Parathyroid adenoma (tissue), 2 donors: Measurements from ENCODE around the gene ADA.

Source experiments
- H2AFZ ChIP-seq: fragments of 300-600 bp; sonication (generic); one replicate; pipeline ENCODE4 v1.7.0; 2017; ENCODE audit warnings: antibody characterized with exemption, mild to moderate bottlenecking
- H3K27ac ChIP-seq: fragments of 300-600 bp; sonication (generic); one replicate; pipeline ENCODE4 v1.7.0; 2017
- H3K27me3 ChIP-seq: fragments of 300-600 bp; sonication (generic); one replicate; pipeline ENCODE4 v1.7.0; 2017; ENCODE audit warnings: low read length; ENCODE audit not compliant: control insufficient read depth, insufficient read depth
- H3K36me3 ChIP-seq: fragments of 300-600 bp; sonication (generic); one replicate; pipeline ENCODE4 v1.7.0; 2017; ENCODE audit warnings: low read length; ENCODE audit not compliant: control insufficient read depth, insufficient read depth
- H3K4me1 ChIP-seq: fragments of 300-600 bp; sonication (generic); one replicate; pipeline ENCODE4 v1.7.0; 2017; ENCODE audit warnings: control low read depth
- H3K4me2 ChIP-seq: fragments of 300-600 bp; sonication (generic); one replicate; pipeline ENCODE4 v1.7.0; 2017; ENCODE audit warnings: low read length
- H3K4me3 ChIP-seq: fragments of 300-600 bp; sonication (generic); one replicate; pipeline ENCODE4 v1.7.0; 2017; ENCODE audit warnings: low read depth, low read length
- H3K79me2 ChIP-seq: fragments of 300-600 bp; sonication (generic); one replicate; pipeline ENCODE4 v1.7.0; 2017; ENCODE audit warnings: control low read depth
- H3K9ac ChIP-seq: fragments of 300-600 bp; sonication (generic); one replicate; pipeline ENCODE4 v1.7.0; 2017; ENCODE audit warnings: mild to moderate bottlenecking
- H3K9me3 ChIP-seq: fragments of 300-600 bp; sonication (generic); one replicate; pipeline ENCODE4 v1.7.0; 2017; ENCODE audit warnings: low read length; ENCODE audit not compliant: control insufficient read depth
- CTCF ChIP-seq: fragments of 300-600 bp; sonication (generic); IDR thresholded peaks from one replicate; pipeline ENCODE4 v1.7.0; 2017; ENCODE audit warnings: antibody characterized with exemption, mild to moderate bottlenecking
- donor health status: primary hyperparathyroidism.

ADA gene

GRCh38 chr20:44650771-44651433 lies 597 bp downstream of the ADA start:
- Histone ChIP-seq H3K4me1 (peaks cover 2% of the 10 kb centered on the region), H3K9me3 (no peaks in the 10 kb centered on the region), H3K4me3 (peak overlapping the region; percentile 74), H2AFZ (peak overlapping the region; percentile 82), H3K4me2 (peak overlapping the region; percentile 85), H3K36me3 (no peaks in the 10 kb centered on the region), H3K79me2 (no peaks in the 10 kb centered on the region), H3K9ac (no peak overlapping the region), H3K27ac (no peak overlapping the region), H3K27me3 (no peaks in the 10 kb centered on the region)
- no peak for TF ChIP-seq CTCF

DNA sequence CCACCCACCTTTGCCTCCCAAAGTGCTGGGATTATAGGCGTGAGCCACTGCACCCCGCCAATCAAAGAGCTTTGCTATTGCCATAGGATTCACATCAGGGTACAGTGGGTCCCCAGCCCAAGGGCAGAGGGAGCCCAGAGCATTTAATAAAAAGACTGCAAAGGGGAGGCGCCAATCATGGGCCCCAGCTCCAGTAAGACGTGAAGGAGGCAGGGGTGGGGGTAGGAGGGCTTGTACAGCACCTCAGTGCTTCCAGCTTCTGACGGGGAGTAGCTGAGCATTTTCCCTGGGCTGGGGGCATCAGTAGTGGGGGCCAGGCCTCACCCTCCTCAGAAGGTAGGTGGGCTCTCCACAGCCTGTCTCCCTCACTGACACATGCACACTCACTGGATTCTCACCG lies 1.5 kb downstream of the ADA start:
- no peak overlapping the region for H3K27ac ChIP-seq
- H3K36me3 ChIP-seq = no peaks in the 10 kb centered on the region
- H3K4me3 ChIP-seq = no peak overlapping the region
- H3K27me3 ChIP-seq = no peaks in the 10 kb centered on the region
- no peak overlapping the region for H2AFZ ChIP-seq
- H3K9ac ChIP-seq = no peak overlapping the region
- H3K79me2 ChIP-seq = no peaks in the 10 kb centered on the region
- TF ChIP-seq CTCF = no peak
- peaks cover 2% of the 10 kb centered on the region for H3K4me1 ChIP-seq
- H3K4me2 ChIP-seq = no peak overlapping the region
- H3K9me3 ChIP-seq = no peaks in the 10 kb centered on the region

GRCh38 chr20:44649126-44649525 lies 2.4 kb downstream of the ADA start:
- Histone ChIP-seq H3K4me2 (no peak overlapping the region), H3K79me2 (no peaks in the 10 kb centered on the region), H3K9me3 (no peaks in the 10 kb centered on the region), H3K4me3 (no peak overlapping the region), H2AFZ (no peak overlapping the region), H3K27me3 (no peaks in the 10 kb centered on the region), H3K36me3 (no peaks in the 10 kb centered on the region), H3K27ac (no peak overlapping the region), H3K4me1 (peaks cover 2% of the 10 kb centered on the region), H3K9ac (no peak overlapping the region)
- TF ChIP-seq CTCF = no peak

GRCh38 chr20:44648579-44648978 lies 2.9 kb downstream of the ADA start:
- Histone ChIP-seq H3K27me3 (no peaks in the 10 kb centered on the region), H3K4me1 (peaks cover 2% of the 10 kb centered on the region), H3K79me2 (no peaks in the 10 kb centered on the region), H3K36me3 (no peaks in the 10 kb centered on the region), H2AFZ (no peak overlapping the region), H3K9me3 (no peaks in the 10 kb centered on the region), H3K4me3 (no peak overlapping the region), H3K27ac (no peak overlapping the region), H3K4me2 (no peak overlapping the region), H3K9ac (no peak overlapping the region)
- no peak for TF ChIP-seq CTCF

DNA sequence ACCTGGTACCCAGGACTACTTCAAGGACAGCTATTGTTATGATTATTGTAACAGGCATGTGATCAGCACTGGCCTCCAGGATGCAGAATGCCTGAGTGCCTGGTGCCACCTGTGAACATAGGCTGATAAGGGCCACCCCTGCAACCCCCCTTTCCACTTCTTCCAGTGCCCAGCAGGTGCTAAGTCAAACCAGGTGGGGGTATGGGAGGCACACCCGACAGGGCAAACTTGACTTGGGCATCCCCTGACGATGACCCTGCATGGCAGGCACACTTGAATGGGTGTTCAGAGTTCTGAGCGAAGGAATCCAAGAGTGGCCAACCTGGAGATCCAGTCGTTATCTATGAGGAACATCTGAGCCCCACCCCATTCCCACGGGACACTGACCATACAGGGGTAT lies 3.4 kb downstream of the ADA start:
- no peaks in the 10 kb centered on the region for H3K79me2 ChIP-seq
- no peak overlapping the region for H2AFZ ChIP-seq
- no peaks in the 10 kb centered on the region for H3K9me3 ChIP-seq
- H3K4me3 ChIP-seq = no peak overlapping the region
- H3K9ac ChIP-seq = no peak overlapping the region
- H3K27ac ChIP-seq = no peak overlapping the region
- H3K27me3 ChIP-seq = no peaks in the 10 kb centered on the region
- no peak for TF ChIP-seq CTCF
- no peak overlapping the region for H3K4me2 ChIP-seq
- H3K4me1 ChIP-seq = peaks cover 2% of the 10 kb centered on the region
- no peaks in the 10 kb centered on the region for H3K36me3 ChIP-seq
